H9 (cell line): ENCODE measurements around the gene CAMSAP2. TPM values are rescaled to one million over a fixed set of nuclear protein-coding genes. Genes with fewer than 3 reads are reported as not detected.

Experiments
- DNase-seq: peaks from one replicate; pipeline ENCODE4 v3.0.0-alpha.2; 2017
- H2AFZ ChIP-seq: one replicate; pipeline ENCODE4 v1.6.1; 2013; ENCODE audit warnings: mild to moderate bottlenecking, low read length, control low read depth, moderate library complexity
- H2AK5ac ChIP-seq: 2 replicates; pipeline ENCODE4 v1.6.1; 2013; ENCODE audit warnings: low read length, control low read depth, mixed read lengths; ENCODE audit not compliant: insufficient read length
- H2BK120ac ChIP-seq: one replicate; pipeline ENCODE4 v1.6.1; 2013; ENCODE audit warnings: low read depth, mild to moderate bottlenecking, low read length, control low read depth, inconsistent platforms; ENCODE audit not compliant: poor library complexity, severe bottlenecking
- H2BK12ac ChIP-seq: 2 replicates; pipeline ENCODE4 v1.6.1; 2013; ENCODE audit warnings: low read length, control low read depth, mixed read lengths, low read depth; ENCODE audit not compliant: insufficient read length
- H2BK15ac ChIP-seq: 2 replicates; pipeline ENCODE4 v1.6.1; 2013; ENCODE audit warnings: low read depth, low read length, control low read depth
- H2BK20ac ChIP-seq: one replicate; pipeline ENCODE4 v1.6.1; 2013; ENCODE audit warnings: low read depth, mild to moderate bottlenecking, low read length, control low read depth, inconsistent platforms; ENCODE audit not compliant: poor library complexity, severe bottlenecking
- H2BK5ac ChIP-seq: 2 replicates; pipeline ENCODE4 v1.6.1; 2013; ENCODE audit warnings: low read length, control low read depth, mixed read lengths; ENCODE audit not compliant: insufficient read length
- H3K14ac ChIP-seq: 2 replicates; pipeline ENCODE4 v1.6.1; 2013; ENCODE audit warnings: low read length, control low read depth; ENCODE audit not compliant: insufficient read depth
- H3K18ac ChIP-seq: 2 replicates; pipeline ENCODE4 v1.6.1; 2013; ENCODE audit warnings: low read depth, mild to moderate bottlenecking, mixed read lengths, low read length, control low read depth; ENCODE audit not compliant: insufficient read length
- H3K23ac ChIP-seq: 2 replicates; pipeline ENCODE4 v1.6.1; 2013; ENCODE audit warnings: low read length, control low read depth, mixed read lengths, low read depth; ENCODE audit not compliant: insufficient read length
- H3K23me2 ChIP-seq: 2 replicates; pipeline ENCODE4 v1.6.1; 2013; ENCODE audit warnings: low read depth, mild to moderate bottlenecking, mixed read lengths, low read length, control low read depth; ENCODE audit not compliant: insufficient read length, poor library complexity, severe bottlenecking
- H3K27ac ChIP-seq: 2 replicates; pipeline ENCODE4 v1.5.1; 2013; ENCODE audit warnings: low read length, control low read depth, mixed read lengths, low read depth; ENCODE audit not compliant: insufficient read length
- H3K27me3 ChIP-seq: 2 replicates; pipeline ENCODE4 v1.6.1; 2013; ENCODE audit warnings: low read length, control low read depth, inconsistent platforms; ENCODE audit not compliant: insufficient read depth
- H3K4ac ChIP-seq: 2 replicates; pipeline ENCODE4 v1.6.1; 2013; ENCODE audit warnings: low read depth, mild to moderate bottlenecking, control low read depth, inconsistent platforms, low read length, moderate library complexity
- H3K4me1 ChIP-seq: 2 replicates; pipeline ENCODE4 v1.6.1; 2013; ENCODE audit warnings: low read length, control low read depth, inconsistent platforms; ENCODE audit not compliant: insufficient read depth
- H3K4me2 ChIP-seq: 2 replicates; pipeline ENCODE4 v1.6.1; 2013; ENCODE audit warnings: low read length, control low read depth, mixed read lengths; ENCODE audit not compliant: insufficient read length, insufficient read depth
- H3K56ac ChIP-seq: 2 replicates; pipeline ENCODE4 v1.6.1; 2013; ENCODE audit warnings: low read depth, mild to moderate bottlenecking, mixed read lengths, low read length, control low read depth; ENCODE audit not compliant: insufficient read length
- H3K79me1 ChIP-seq: 2 replicates; pipeline ENCODE4 v1.6.1; 2013; ENCODE audit warnings: low read depth, mild to moderate bottlenecking, moderate library complexity, low read length, control low read depth, inconsistent platforms; ENCODE audit not compliant: insufficient read depth, poor library complexity, severe bottlenecking
- H3K79me2 ChIP-seq: 2 replicates; pipeline ENCODE4 v1.6.1; 2013; ENCODE audit warnings: low read length, control low read depth, inconsistent platforms; ENCODE audit not compliant: insufficient read depth
- H3K9ac ChIP-seq: 2 replicates; pipeline ENCODE4 v1.6.1; 2013; ENCODE audit warnings: low read length, control low read depth, mixed read lengths; ENCODE audit not compliant: insufficient read length; ENCODE audit errors: extremely low read depth
- H3K9me3 ChIP-seq: one replicate; pipeline ENCODE4 v1.6.1; 2013; ENCODE audit warnings: low read depth, low read length, inconsistent platforms; ENCODE audit not compliant: control insufficient read depth
- H3T11ph ChIP-seq: one replicate; pipeline ENCODE4 v1.6.1; 2013; ENCODE audit warnings: mild to moderate bottlenecking, low read length, control low read depth, inconsistent platforms
- H4K20me1 ChIP-seq: one replicate; pipeline ENCODE4 v1.6.1; 2013; ENCODE audit not compliant: control insufficient read depth, insufficient read length, insufficient read depth
- H4K5ac ChIP-seq: 2 replicates; pipeline ENCODE4 v1.6.1; 2013; ENCODE audit warnings: low read depth, mild to moderate bottlenecking, mixed read lengths, low read length, control low read depth; ENCODE audit not compliant: insufficient read length
- H4K8ac ChIP-seq: replicated peaks from 2 replicates; pipeline ENCODE4 v1.6.1; 2013; ENCODE audit warnings: low read length, control low read depth, mixed read lengths, low read depth; ENCODE audit not compliant: insufficient read length
- H4K91ac ChIP-seq: 2 replicates; pipeline ENCODE4 v1.6.1; 2013; ENCODE audit warnings: low read depth, mild to moderate bottlenecking, moderate library complexity, mixed read lengths, low read length, control low read depth; ENCODE audit not compliant: insufficient read length
- H3K27ac Mint-ChIP-seq, 3 experiments: 2 replicates in 2 of 3; 3 replicates in 1 of 3; pipeline ENCODE4 v1.8.0; 2020 to 2021; ENCODE audit warnings: mixed read lengths in 3 of 3, mild to moderate bottlenecking in 1 of 3, moderate library complexity in 1 of 3
- H3K27me3 Mint-ChIP-seq: 2 replicates; pipeline ENCODE4 v1.8.0; 2021; ENCODE audit warnings: low read depth, mild to moderate bottlenecking, moderate library complexity, mixed read lengths
- H3K36me3 Mint-ChIP-seq, 3 experiments: 2 replicates in 2 of 3; 3 replicates in 1 of 3; pipeline ENCODE4 v1.8.0; 2020 to 2021; ENCODE audit warnings: low read depth in 3 of 3, mixed read lengths in 3 of 3; ENCODE audit not compliant: insufficient read depth in 1 of 3
- H3K4me1 Mint-ChIP-seq, 2 experiments: 2 replicates each; pipeline ENCODE4 v1.8.0; 2020; ENCODE audit warnings: mixed read lengths in 2 of 2
- H3K4me3 Mint-ChIP-seq, 2 experiments: 2 replicates in 1 of 2; 3 replicates in 1 of 2; pipeline ENCODE4 v1.8.0; 2020 to 2021; ENCODE audit warnings: mild to moderate bottlenecking in 2 of 2, mixed read lengths in 2 of 2, moderate library complexity in 1 of 2
- H3K9me3 Mint-ChIP-seq, 2 experiments: 2 replicates in 1 of 2; 3 replicates in 1 of 2; pipeline ENCODE4 v1.8.0; 2020; ENCODE audit warnings: mild to moderate bottlenecking in 2 of 2, mixed read lengths in 2 of 2, moderate library complexity in 1 of 2
- CTCF ChIP-seq: fragments of 200-600 bp; sonication (generic); conservative IDR thresholded peaks from 3 replicates; pipeline ENCODE4 v1.8.0; 2021; ENCODE audit warnings: antibody characterized with exemption, mild to moderate bottlenecking
- WGBS: extraction: QIAGEN DNeasy Blood & Tissue Kit; methylation state at CpG from one replicate; pipeline ENCODE4 v1.1.7; 2013; ENCODE audit warnings: missing lambda C conversion rate, low lambda C conversion rate, mixed read lengths; ENCODE audit not compliant: insufficient read length; ENCODE audit errors: extremely low coverage; 5-methylcytosine and 5-hydroxymethylcytosine counted together
- total RNA-seq: library from RNA; stranded (reverse); gene quantifications from 2 replicates; pipeline ENCODE4 v1.2.1, GENCODE V29; 2021

CAMSAP2 gene
- total RNA-seq, 1 experiment from 2014 or later = 33.7 TPM

DNA sequence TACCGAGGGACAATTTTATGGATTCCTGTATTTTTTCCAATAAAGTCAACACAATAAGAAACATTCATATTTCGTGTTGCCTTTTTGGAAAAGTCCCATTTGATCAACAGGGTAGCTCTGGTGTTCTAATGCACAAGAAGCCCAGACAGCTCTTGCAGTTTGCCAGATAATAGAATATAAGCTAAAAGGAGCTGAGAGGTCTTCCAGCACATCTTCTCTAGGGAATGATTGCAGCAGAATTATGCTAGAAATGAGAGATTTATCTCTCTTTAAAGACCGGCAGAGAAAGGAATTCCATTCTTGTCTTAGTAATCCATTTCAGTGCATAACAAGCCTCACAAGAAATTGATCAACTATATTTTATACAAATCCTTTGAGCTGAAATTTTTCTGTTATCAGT lies 44.0 kb upstream of the CAMSAP2 start:
- no peak overlapping the region for H2BK12ac ChIP-seq
- no peaks in the 10 kb centered on the region for H3K4me1 ChIP-seq
- no peak overlapping the region for H3K56ac ChIP-seq
- H2AK5ac ChIP-seq = no peak overlapping the region
- Mint-ChIP-seq H3K9me3 (no peaks in the 10 kb centered on the region; a peak in 1 of 5 replicates), H3K36me3 (no peaks in the 10 kb centered on the region; a peak in 1 of 7 replicates), H3K27ac (no peak overlapping the region), H3K27me3 (no peaks in the 10 kb centered on the region), H3K4me3 (no peak overlapping the region), H3K4me1 (peaks cover under 1 to 7% of the 10 kb centered on the region in 2 experiments; a peak in 3 of 4 replicates)
- no peak overlapping the region for H2BK15ac ChIP-seq
- no peaks in the 10 kb centered on the region for H3K9me3 ChIP-seq
- no peak overlapping the region for H3K9ac ChIP-seq
- H4K5ac ChIP-seq = no peak overlapping the region
- H4K8ac ChIP-seq = no peak overlapping the region
- no peak overlapping the region for H2BK20ac ChIP-seq
- no peak overlapping the region for H3K4me2 ChIP-seq
- no peak overlapping the region for H2BK120ac ChIP-seq
- H3K23me2 ChIP-seq = no peaks in the 10 kb centered on the region
- H4K20me1 ChIP-seq = no peaks in the 10 kb centered on the region
- H3K79me2 ChIP-seq = no peaks in the 10 kb centered on the region
- no peak for DNase-seq
- H3K23ac ChIP-seq = no peak overlapping the region
- H3K27ac ChIP-seq = no peak overlapping the region
- no peak overlapping the region for H2AFZ ChIP-seq
- no peaks in the 10 kb centered on the region for H3K79me1 ChIP-seq
- no peak for TF ChIP-seq CTCF
- no peak overlapping the region for H3T11ph ChIP-seq
- H2BK5ac ChIP-seq = no peak overlapping the region
- no peaks in the 10 kb centered on the region for H3K27me3 ChIP-seq
- no peak overlapping the region for H3K4ac ChIP-seq
- H3K14ac ChIP-seq = no peak overlapping the region
- no peak overlapping the region for H3K18ac ChIP-seq
- no CpG with 5 or more reads among the region's 3 CpGs for WGBS
- H4K91ac ChIP-seq = no peak overlapping the region
